ENCODE measurements around the gene RBX1. TPM values are rescaled to one million over a fixed set of nuclear protein-coding genes. Genes with fewer than 3 reads are reported as not detected.

The RBX1 gene
- total and polyA plus RNA-seq, 2 of the 8 experiments (the other 6 are each of a cell fraction or from before 2014, with no cell fraction given) = 76.5 to 119 TPM

- ChIA-PET POLR2A (ENCODE audit: partially characterized antibody) (interaction anchor here (0.6 to 2.3 kb wide), 8 partner anchors 10 to 359 kb away, joined by 3 to 7 read pairs (median 4); partner anchors contain the start of gene RBX1), CTCF (ENCODE audit: partially characterized antibody) (interaction anchor here (0.5 to 1.5 kb wide), 4 partner anchors 20 to 1651 kb away, joined by 3 to 6 read pairs (median 3); no protein-coding TSS in a partner anchor)
- Histone ChIP-seq H3K27me3 (replicated peaks in 1 of 4; ENCODE audit: control insufficient read depth in 3 of 4, extremely low read depth in 1 of 4, insufficient read depth in 3 of 4, low read length in 3 of 4) (no peaks in the 10 kb centered on the region), H3K18ac (ENCODE audit: extremely low read depth, low read length) (no peak overlapping the region), H3K4ac (replicated peaks; ENCODE audit: insufficient read length, low read depth, low read length) (no peak overlapping the region), H4K20me1 (replicated peaks in 1 of 2; ENCODE audit: control insufficient read depth in 1 of 2, insufficient read depth in 2 of 2, low read length in 2 of 2) (no peaks in the 10 kb centered on the region), H3K56ac (replicated peaks; ENCODE audit: insufficient read length, low read depth, low read length) (no peak overlapping the region), H4K91ac (replicated peaks; ENCODE audit: insufficient read length, low read length) (no peak overlapping the region), H4K5ac (ENCODE audit: insufficient read length, low read depth, low read length) (no peak overlapping the region), H2AK5ac (ENCODE audit: low read depth, low read length) (no peak overlapping the region), H3K36me3 (ENCODE audit: control insufficient read depth in 2 of 4, insufficient read depth in 4 of 4, low read length in 3 of 4) (no peaks in the 10 kb centered on the region), H3K9ac (replicated peaks in 1 of 4; ENCODE audit: extremely low read depth in 1 of 4, low read depth in 3 of 4, low read length in 3 of 4) (no peak overlapping the region), H3K79me1 (ENCODE audit: low read depth, low read length) (no peaks in the 10 kb centered on the region), H3K79me2 (ENCODE audit: control insufficient read depth in 1 of 2, insufficient read depth in 2 of 2, low read length in 2 of 2) (no peaks in the 10 kb centered on the region), H3K14ac (ENCODE audit: insufficient read length) (no peak overlapping the region), H3K23ac (ENCODE audit: insufficient read length) (no peak overlapping the region), H2BK5ac (ENCODE audit: low read depth, low read length) (no peak overlapping the region), H2AFZ (ENCODE audit: low read length) (no peak overlapping the region), H2BK120ac (replicated peaks; ENCODE audit: low read depth, low read length) (no peak overlapping the region), H2BK12ac (ENCODE audit: low read depth, low read length) (no peak overlapping the region), H3K23me2 (ENCODE audit: low read depth, low read length) (no peaks in the 10 kb centered on the region; the same call in 1 of the 2 replicates), H2BK20ac (ENCODE audit: low read length) (no peak overlapping the region), H2BK15ac (ENCODE audit: low read length) (no peak overlapping the region), H3K27ac (ENCODE audit: low read depth, low read length) (no peak overlapping the region), H3K4me1 (replicated peaks in 1 of 4; ENCODE audit: control insufficient read depth in 3 of 4, insufficient read depth in 4 of 4, low read length in 3 of 4) (peaks cover 0 to 2% (median 0%) of the 10 kb centered on the region in 4 experiments; a peak in 2 of 7 replicates), H3K9me3 (ENCODE audit: insufficient read depth in 2 of 2, low read depth in 1 of 2, low read length in 1 of 2) (no peaks in the 10 kb centered on the region), H4K8ac (ENCODE audit: extremely low read depth, insufficient read depth, low read length) (no peak overlapping the region), H3K4me3 (ENCODE audit: extremely low read depth in 1 of 4, insufficient read depth in 2 of 4, low read depth in 3 of 4, low read length in 4 of 4) (no peak overlapping the region), H3K4me2 (ENCODE audit: insufficient read depth in 1 of 2, low read depth in 2 of 2, low read length in 2 of 2) (no peak overlapping the region)
- no peak for FAIRE-seq
- 86% methylated on average over 10 of the region's 10 CpGs; no CpG with 5 or more reads in 1 of the 2 experiments for WGBS, 2 experiments (ENCODE audit: extremely low coverage in 1 of 2, insufficient coverage in 1 of 2, insufficient read length in 1 of 2, insufficient replicate concordance in 2 of 2, low coverage in 1 of 2, low lambda C conversion rate in 2 of 2, missing lambda C conversion rate in 1 of 2)
- no peak for DNase-seq (ENCODE audit: low read depth in 1 of 2, low spot score in 2 of 2)
- TF ChIP-seq CTBP2 (IDR thresholded peaks at IDR 0.05; ENCODE audit: borderline replicate concordance, insufficient read depth, insufficient read length, low read length) (no peak), HDAC6 (IDR thresholded peaks at IDR 0.05; ENCODE audit: low read depth, low read length) (no peak), JUND (IDR thresholded peaks at IDR 0.05; ENCODE audit: low read length) (no peak), HDAC2 (IDR thresholded peaks at IDR 0.05; ENCODE audit: borderline replicate concordance in 1 of 2, low read depth in 2 of 2, low read length in 2 of 2) (no peak), CREB1 (IDR thresholded peaks at IDR 0.05) (no peak), TBP (IDR thresholded peaks at IDR 0.05; ENCODE audit: low read depth, low read length) (no peak), ATF3 (IDR thresholded peaks at IDR 0.05; ENCODE audit: insufficient read depth, low read depth, low read length) (no peak), EGR1 (IDR thresholded peaks at IDR 0.05; ENCODE audit: borderline replicate concordance, low read depth, low read length) (no peak), MAFK (IDR thresholded peaks at IDR 0.05; ENCODE audit: low read depth, low read length) (no peak), GABPA (IDR thresholded peaks at IDR 0.05; ENCODE audit: borderline replicate concordance, insufficient read depth, low read length) (no peak), TEAD4 (IDR thresholded peaks at IDR 0.05; ENCODE audit: low read depth, low read length) (no peak), SP2 (IDR thresholded peaks at IDR 0.05; ENCODE audit: low read length) (no peak), CBX8 (IDR thresholded peaks at IDR 0.05; ENCODE audit: borderline replicate concordance, low read depth, low read length) (no peak), SIX5 (IDR thresholded peaks at IDR 0.05; ENCODE audit: low read depth, low read length) (no peak)
Observed at GRCh38 chr22:41003066-41003465, 51.9 kb downstream of the RBX1 start.
